ENCODE measurements around the gene ZNF385B. TPM values are rescaled to one million over a fixed set of nuclear protein-coding genes. Genes with fewer than 3 reads are reported as not detected.
"Not testable (repeated sequence)": the region's sequence is repeated elsewhere in the genome, so short reads cannot be mapped to it uniquely, and the experiment has no call there.

ZNF385B gene
- total RNA-seq, 3 donors from 2014 or later (not counting 1 experiment from before 2014, with no cell fraction given), result 0.54 TPM; not detected in 2

GRCh38 chr2:179636100-179636980 is 225.1 kb downstream of the ZNF385B start:
- no peaks in the 10 kb centered on the region for H3K27me3 ChIP-seq (ENCODE audit: control insufficient read depth, insufficient read depth, low read length)
- DNase-seq (no peak), ATAC-seq (no peak)
- no peak overlapping the region for H3K27ac ChIP-seq (ENCODE audit: low read length)
- H3K9me3 ChIP-seq (ENCODE audit: control insufficient read depth, insufficient read depth, low read length), result no peaks in the 10 kb centered on the region
- H3K36me3 ChIP-seq (ENCODE audit: control insufficient read depth, insufficient read depth, low read length), result no peaks in the 10 kb centered on the region
- H3K4me3 ChIP-seq (ENCODE audit: low read length), result no peak overlapping the region
- 71% methylated on average over 5 of the region's 6 CpGs for WGBS (ENCODE audit: insufficient coverage)
- Mint-ChIP-seq H3K4me3 (no peak overlapping the region), H3K4me1 (no peaks in the 10 kb centered on the region), H3K27me3 (ENCODE audit: low read depth in 2 of 2) (no peaks in the 10 kb centered on the region), H3K9me3 (peaks cover 4 to 7% of the 10 kb centered on the region in 2 donors), H3K27ac (no peak overlapping the region), H3K36me3 (no peaks in the 10 kb centered on the region)
- TF ChIP-seq CTCF (IDR thresholded peaks at IDR 0.05), result no peak
- intact Hi-C loops (cut with micrococcal nuclease), result no loop called here
- H3K4me1 ChIP-seq (ENCODE audit: control insufficient read depth, insufficient read depth, low read length), result no peaks in the 10 kb centered on the region

GRCh38 chr2:179631769-179632385 is 229.5 kb downstream of the ZNF385B start:
- intact Hi-C loops (cut with micrococcal nuclease); DNase-seq; H3K27ac ChIP-seq (ENCODE audit: low read length); ATAC-seq; H3K36me3 ChIP-seq (ENCODE audit: control insufficient read depth, insufficient read depth, low read length); H3K4me3 ChIP-seq (ENCODE audit: low read length); H3K4me1 Mint-ChIP-seq; H3K9me3 ChIP-seq (ENCODE audit: control insufficient read depth, insufficient read depth, low read length); H3K27ac Mint-ChIP-seq; H3K36me3 Mint-ChIP-seq; H3K27me3 ChIP-seq (ENCODE audit: control insufficient read depth, insufficient read depth, low read length); H3K4me3 Mint-ChIP-seq; H3K9me3 Mint-ChIP-seq; H3K27me3 Mint-ChIP-seq (ENCODE audit: low read depth in 2 of 2); H3K4me1 ChIP-seq (ENCODE audit: control insufficient read depth, insufficient read depth, low read length): not testable (repeated sequence)
- WGBS (ENCODE audit: insufficient coverage), result 89% methylated on average over 1 of the region's 2 CpGs

GRCh38 chr2:179629776-179630175 is 231.6 kb downstream of the ZNF385B start:
- H3K27ac ChIP-seq (ENCODE audit: low read length); H3K27ac Mint-ChIP-seq; H3K27me3 ChIP-seq (ENCODE audit: control insufficient read depth, insufficient read depth, low read length); H3K36me3 Mint-ChIP-seq; H3K4me3 Mint-ChIP-seq; DNase-seq; H3K9me3 Mint-ChIP-seq; H3K36me3 ChIP-seq (ENCODE audit: control insufficient read depth, insufficient read depth, low read length); H3K4me1 ChIP-seq (ENCODE audit: control insufficient read depth, insufficient read depth, low read length); intact Hi-C loops (cut with micrococcal nuclease); H3K4me3 ChIP-seq (ENCODE audit: low read length); H3K27me3 Mint-ChIP-seq (ENCODE audit: low read depth in 2 of 2); ATAC-seq; H3K9me3 ChIP-seq (ENCODE audit: control insufficient read depth, insufficient read depth, low read length); H3K4me1 Mint-ChIP-seq: not testable (repeated sequence)
- 77% methylated on average over 5 of the region's 5 CpGs for WGBS (ENCODE audit: insufficient coverage)

GRCh38 chr2:179626261-179626660 is 235.2 kb downstream of the ZNF385B start:
- no peak overlapping the region for H3K27ac Mint-ChIP-seq
- H3K36me3 ChIP-seq (ENCODE audit: control insufficient read depth, insufficient read depth, low read length), result no peaks in the 10 kb centered on the region

More at GRCh38 chr2:179626261-179626660, 235.2 kb downstream of the ZNF385B start:
- no peaks in the 10 kb centered on the region for H3K4me1 Mint-ChIP-seq
- intact Hi-C loops (cut with micrococcal nuclease), result no loop called here
- Histone ChIP-seq H3K27me3 (ENCODE audit: control insufficient read depth, insufficient read depth, low read length) (no peaks in the 10 kb centered on the region), H3K9me3 (ENCODE audit: control insufficient read depth, insufficient read depth, low read length) (no peaks in the 10 kb centered on the region), H3K4me3 (ENCODE audit: low read length) (no peak overlapping the region), H3K4me1 (ENCODE audit: control insufficient read depth, insufficient read depth, low read length) (no peaks in the 10 kb centered on the region), H3K27ac (ENCODE audit: low read length) (no peak overlapping the region)
- no peak overlapping the region for H3K4me3 Mint-ChIP-seq
- H3K36me3 Mint-ChIP-seq, result no peaks in the 10 kb centered on the region
- DNase-seq, result no peak
- H3K9me3 Mint-ChIP-seq, result peaks cover 3 to 6% of the 10 kb centered on the region in 2 donors
- H3K27me3 Mint-ChIP-seq (ENCODE audit: low read depth in 2 of 2), result no peaks in the 10 kb centered on the region
- WGBS (ENCODE audit: insufficient coverage), result no CpG with 5 or more reads among the region's 2 CpGs
- no peak for TF ChIP-seq CTCF (IDR thresholded peaks at IDR 0.05)
- no peak for ATAC-seq
